WERI-Rb-1 (cell line): Measurements from ENCODE around the gene TIMM22.
A peak's percentile ranks its signal among the peaks of the same experiment; 100 is the strongest.
"Not testable (repeated sequence)": the region's sequence is repeated elsewhere in the genome, so short reads cannot be mapped to it uniquely, and the experiment has no call there.

ENCODE experiments used
- DNase-seq: peaks from one replicate; pipeline ENCODE4 v3.0.0-alpha.2; 2020
- H3K27ac ChIP-seq: fragments of 250-450 bp; sonication (Bioruptor Pico); 2 replicates; pipeline ENCODE4 v1.5.1; 2020; ENCODE audit warnings: mild to moderate bottlenecking, moderate library complexity
- H3K27me3 ChIP-seq: fragments of 250-450 bp; sonication (Bioruptor Pico); 2 replicates; pipeline ENCODE4 v1.5.1; 2021; ENCODE audit warnings: mild to moderate bottlenecking, low read depth, moderate library complexity; ENCODE audit not compliant: insufficient read depth, severe bottlenecking
- H3K36me3 ChIP-seq: fragments of 250-450 bp; sonication (Bioruptor Pico); 2 replicates; pipeline ENCODE4 v1.5.1; 2020; ENCODE audit warnings: mild to moderate bottlenecking, moderate library complexity
- H3K4me3 ChIP-seq: 2 replicates; pipeline ENCODE4 v1.5.1; 2011; ENCODE audit warnings: low read depth, mild to moderate bottlenecking, control low read depth, low read length
- H3K9me3 ChIP-seq: fragments of 250-450 bp; sonication (Bioruptor Pico); 2 replicates; pipeline ENCODE4 v1.5.1; 2021; ENCODE audit warnings: mild to moderate bottlenecking, moderate library complexity; ENCODE audit not compliant: severe bottlenecking
- CTCF ChIP-seq: IDR thresholded peaks from 2 replicates; pipeline ENCODE4 v1.5.1; 2011; ENCODE audit warnings: low read depth, mild to moderate bottlenecking, control low read depth, inconsistent platforms, low read length

Gene TIMM22

GRCh38 chr17:1045456-1045855 lies 48.5 kb downstream of the TIMM22 start:
- Histone ChIP-seq H3K36me3 (peaks cover 47% of the 10 kb centered on the region), H3K27me3 (no peaks in the 10 kb centered on the region), H3K27ac (no peak overlapping the region), H3K9me3 (no peaks in the 10 kb centered on the region), H3K4me3 (no peak overlapping the region)
- DNase-seq, result no peak
- TF ChIP-seq CTCF, result no peak

- H3K9me3 ChIP-seq, result no peaks in the 10 kb centered on the region
- H3K27me3 ChIP-seq, result no peaks in the 10 kb centered on the region
- DNase-seq, result peak; percentile 85
- no peak for TF ChIP-seq CTCF
- peak overlapping the region; percentile 78 for H3K27ac ChIP-seq
- H3K4me3 ChIP-seq, result no peak overlapping the region
- peaks cover 38% of the 10 kb centered on the region for H3K36me3 ChIP-seq
These were observed 50.4 kb downstream of the TIMM22 start for GRCh38 chr17:1047177-1047878.

GRCh38 chr17:1047879-1048470 lies 51.0 kb downstream of the TIMM22 start:
- peaks cover 32% of the 10 kb centered on the region for H3K36me3 ChIP-seq
- no peak for TF ChIP-seq CTCF
- H3K4me3 ChIP-seq, result no peak overlapping the region
- H3K27me3 ChIP-seq, result no peaks in the 10 kb centered on the region
- no peaks in the 10 kb centered on the region for H3K9me3 ChIP-seq
- H3K27ac ChIP-seq, result peak overlapping the region; percentile 78
- DNase-seq, result no peak

- not testable (repeated sequence) for H3K9me3 ChIP-seq, H3K27me3 ChIP-seq, H3K27ac ChIP-seq, H3K4me3 ChIP-seq, DNase-seq
- peaks cover 33% of the 10 kb centered on the region for H3K36me3 ChIP-seq
These were observed 51.7 kb downstream of the TIMM22 start for GRCh38 chr17:1048516-1049115.

GRCh38 chr17:1049446-1050225 lies 52.7 kb downstream of the TIMM22 start:
- no peaks in the 10 kb centered on the region for H3K27me3 ChIP-seq
- no peaks in the 10 kb centered on the region for H3K9me3 ChIP-seq
- no peak overlapping the region for H3K4me3 ChIP-seq
- DNase-seq, result no peak
- H3K27ac ChIP-seq, result peak overlapping the region; percentile 33; the same call in 1 of the 2 replicates
- no peak for TF ChIP-seq CTCF
- peaks cover 38% of the 10 kb centered on the region for H3K36me3 ChIP-seq
